ENCODE data around the gene CELA3A.
"Not testable (repeated sequence)": the region's sequence is repeated elsewhere in the genome, so short reads cannot be mapped to it uniquely, and the experiment has no call there.

CELA3A gene

DNA sequence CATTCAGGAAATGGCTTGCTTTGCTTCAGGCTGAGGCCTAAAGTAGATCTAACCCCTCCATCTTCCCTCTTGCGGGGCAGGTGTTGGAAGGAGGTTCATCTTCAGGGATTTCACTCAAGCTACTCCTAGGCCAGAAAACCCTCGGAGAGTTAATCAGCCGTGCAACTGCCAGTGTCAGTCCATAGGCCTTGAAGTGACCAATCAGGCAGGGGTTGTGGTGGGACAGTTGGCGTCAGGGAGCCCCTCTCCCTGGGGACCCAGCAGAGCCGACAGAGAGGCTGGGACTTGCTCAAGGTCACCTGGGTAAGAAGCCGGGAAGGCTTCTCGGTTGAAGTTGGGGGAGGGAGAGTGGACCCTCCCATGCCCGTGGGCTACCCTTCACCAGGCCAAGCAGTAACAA, 27.5 kb upstream of the CELA3A start:
- POLR2A ChIA-PET: not testable (repeated sequence)

DNA sequence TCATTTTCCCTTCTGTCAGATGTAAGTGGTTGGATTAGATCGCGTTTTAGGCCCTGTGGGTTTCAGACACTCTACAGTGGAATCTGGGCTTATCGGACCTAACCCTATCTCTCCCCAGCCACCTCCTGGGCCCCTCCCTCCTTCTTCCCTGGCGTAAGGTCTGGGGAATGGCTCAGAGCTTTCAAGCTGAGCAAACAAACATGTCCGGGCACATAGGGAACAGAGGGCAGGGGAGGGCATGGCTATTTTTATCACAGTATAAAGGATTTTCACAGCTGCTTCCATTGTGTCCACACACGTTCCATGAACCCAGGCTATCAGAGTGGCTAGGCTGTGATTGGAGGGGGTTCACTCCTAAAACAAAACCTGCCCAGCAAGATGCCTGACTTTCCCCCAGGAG, 26.8 kb upstream of the CELA3A start:
- DNase-seq (ENCODE audit: extremely low spot score); POLR2A ChIA-PET; CTCF ChIA-PET: not testable (repeated sequence)

More for the DNA sequence above, 27.5 kb upstream of the CELA3A start:
- CTCF ChIA-PET; DNase-seq (ENCODE audit: extremely low spot score): not testable (repeated sequence)

DNA sequence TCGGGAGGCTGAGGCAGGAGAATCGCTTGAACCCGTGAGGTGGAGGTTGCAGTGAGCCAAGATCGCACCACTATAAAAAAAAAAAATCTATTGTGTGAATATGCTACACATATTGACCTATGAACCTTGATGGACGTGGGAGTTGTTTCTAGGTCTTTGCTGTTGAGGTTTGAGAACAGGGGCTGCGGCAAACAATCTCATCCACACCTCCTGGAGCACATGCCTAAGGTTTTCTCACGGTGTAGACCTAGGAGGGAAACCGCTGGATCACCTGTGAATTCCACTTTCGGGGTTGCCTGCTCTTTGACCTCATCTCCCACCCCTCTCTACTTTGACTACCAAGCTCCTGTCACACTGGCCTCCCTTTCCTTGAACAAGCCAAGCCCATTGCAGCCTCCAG, 26.2 kb upstream of the CELA3A start:
- CTCF ChIA-PET; POLR2A ChIA-PET; DNase-seq (ENCODE audit: extremely low spot score): not testable (repeated sequence)

DNA sequence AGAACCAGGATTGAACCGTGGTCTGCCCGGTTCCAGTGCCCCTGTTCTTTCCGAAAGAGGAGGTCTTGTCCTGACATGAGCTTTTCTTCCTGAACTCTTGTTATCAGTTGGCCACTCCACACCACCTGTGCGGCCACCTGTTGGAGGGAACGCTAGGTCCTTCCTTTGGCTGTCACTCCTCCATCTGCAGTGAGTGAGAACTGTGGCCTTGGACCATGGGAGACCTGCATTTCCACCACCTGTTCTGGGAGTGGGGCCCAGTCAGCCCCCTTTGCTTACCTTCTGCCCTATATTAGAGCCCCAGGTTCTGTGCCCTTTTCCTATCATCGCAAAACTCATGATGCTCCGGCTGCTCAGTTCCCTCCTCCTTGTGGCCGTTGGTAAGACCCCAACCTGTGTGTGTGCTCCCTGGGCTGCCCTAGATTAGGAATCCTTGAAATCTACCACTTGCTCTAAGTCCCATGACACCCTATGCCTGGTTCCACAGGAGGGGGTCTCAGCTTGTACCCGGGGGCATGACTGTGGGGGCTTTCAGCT, 24.7 kb upstream of the CELA3A start, which contains the start of gene CELA3B:
CELA3B (plus strand) TSS at position 320 of the 537 bp plus-strand sequence; CDS start at position 338, 18 bp downstream.
- CTCF ChIA-PET; DNase-seq (ENCODE audit: extremely low spot score); POLR2A ChIA-PET: not testable (repeated sequence)

DNA sequence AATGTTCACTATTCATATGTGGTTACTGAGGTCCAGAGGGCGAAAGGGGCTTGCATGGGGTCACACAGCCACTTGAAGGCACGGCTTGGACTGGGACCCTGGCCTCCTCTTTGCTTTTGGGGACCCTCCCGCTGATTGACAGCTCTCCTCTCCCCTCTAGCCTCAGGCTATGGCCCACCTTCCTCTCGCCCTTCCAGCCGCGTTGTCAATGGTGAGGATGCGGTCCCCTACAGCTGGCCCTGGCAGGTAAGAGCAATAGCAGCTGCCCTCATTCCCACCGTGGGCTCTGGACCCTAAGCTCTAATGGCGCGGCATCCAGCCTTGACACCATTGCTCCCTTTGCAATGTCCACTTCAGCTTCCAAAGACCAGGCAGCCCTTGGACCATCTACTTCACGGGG, 23.2 kb upstream of the CELA3A start:
- CTCF ChIA-PET; DNase-seq (ENCODE audit: extremely low spot score); POLR2A ChIA-PET: not testable (repeated sequence)

DNA sequence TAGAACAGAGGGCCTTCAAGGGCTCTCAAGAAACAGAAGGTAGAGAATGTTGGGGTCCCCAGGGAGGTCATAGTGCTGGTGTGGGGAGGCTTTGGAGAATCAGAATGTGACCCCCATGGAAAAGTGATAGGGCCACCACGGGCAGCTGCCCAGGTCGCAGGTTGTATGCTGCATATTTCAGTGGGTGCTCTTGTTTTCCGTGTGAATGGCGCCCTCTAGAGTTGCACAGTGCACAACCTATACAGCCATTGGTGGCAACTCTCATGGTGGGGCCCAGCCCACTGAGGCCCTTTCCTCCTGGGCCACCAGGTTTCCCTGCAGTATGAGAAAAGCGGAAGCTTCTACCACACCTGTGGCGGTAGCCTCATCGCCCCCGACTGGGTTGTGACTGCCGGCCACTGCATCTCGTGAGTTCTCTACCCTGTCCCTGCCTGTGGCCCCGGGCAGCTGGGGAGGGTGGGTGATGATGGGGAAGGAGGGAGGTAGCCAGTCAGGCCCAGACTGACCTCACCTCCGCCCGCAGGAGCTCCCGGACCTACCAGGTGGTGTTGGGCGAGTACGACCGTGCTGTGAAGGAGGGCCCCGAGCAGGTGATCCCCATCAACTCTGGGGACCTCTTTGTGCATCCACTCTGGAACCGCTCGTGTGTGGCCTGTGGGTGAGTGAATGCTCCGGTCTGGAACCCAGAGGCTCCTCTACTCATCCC, 20.8 kb upstream of the CELA3A start:
- DNase-seq (ENCODE audit: extremely low spot score); CTCF ChIA-PET; POLR2A ChIA-PET: not testable (repeated sequence)

DNA sequence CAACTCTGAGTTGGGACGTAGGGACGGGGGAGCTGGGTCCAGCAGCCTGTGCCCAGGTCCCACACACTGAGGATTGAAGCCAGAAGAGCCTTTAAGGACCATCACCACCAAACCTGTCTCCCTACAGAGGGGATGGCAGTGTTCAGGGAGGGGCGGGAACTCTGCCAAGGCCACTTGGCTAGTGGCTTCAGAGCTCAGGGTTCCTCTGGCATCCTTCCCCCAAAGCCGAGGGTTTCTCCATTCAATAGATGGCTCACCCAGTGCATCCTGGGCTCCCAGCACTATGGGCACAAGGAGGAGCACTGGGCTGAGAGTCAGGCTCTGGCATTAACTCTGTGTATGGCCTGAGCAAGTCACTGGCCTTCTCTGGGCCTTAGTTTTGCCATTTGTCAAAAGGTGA, 20.2 kb upstream of the CELA3A start:
- DNase-seq (ENCODE audit: extremely low spot score); CTCF ChIA-PET; POLR2A ChIA-PET: not testable (repeated sequence)

DNA sequence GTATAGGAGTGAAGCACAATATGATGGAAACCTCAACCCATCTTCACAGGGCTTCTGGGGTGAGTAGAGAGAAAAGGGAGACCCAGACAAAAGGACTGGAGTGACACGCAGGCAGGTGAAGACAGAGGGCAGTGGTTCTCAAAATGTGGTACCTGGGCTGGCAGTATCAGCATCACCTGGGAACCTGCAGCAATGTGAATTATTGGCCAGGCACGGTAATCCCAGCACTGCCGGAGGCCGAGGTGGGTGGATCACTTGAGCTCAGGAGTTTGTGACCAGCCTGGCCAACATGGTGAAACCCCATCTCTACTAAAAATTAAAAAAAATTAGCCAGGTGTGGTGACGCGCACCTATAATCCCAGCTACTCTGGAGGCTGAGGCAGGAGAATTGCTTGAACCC, 19.3 kb upstream of the CELA3A start:
- POLR2A ChIA-PET; CTCF ChIA-PET; DNase-seq (ENCODE audit: extremely low spot score): not testable (repeated sequence)

DNA sequence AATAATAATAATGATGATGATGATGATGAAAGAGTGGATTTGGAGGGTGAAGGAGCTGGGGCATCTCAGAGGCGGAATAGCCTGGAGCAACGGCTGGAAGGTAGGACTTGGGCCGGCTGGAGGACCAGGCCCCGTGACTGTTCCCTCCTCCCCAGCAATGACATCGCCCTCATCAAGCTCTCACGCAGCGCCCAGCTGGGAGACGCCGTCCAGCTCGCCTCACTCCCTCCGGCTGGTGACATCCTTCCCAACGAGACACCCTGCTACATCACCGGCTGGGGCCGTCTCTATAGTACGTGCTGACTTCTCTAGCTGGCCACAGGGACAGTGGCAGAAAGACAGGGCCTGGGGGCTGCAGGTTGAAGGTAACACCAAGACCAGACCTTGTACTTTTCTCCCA, 17.9 kb upstream of the CELA3A start:
- POLR2A ChIA-PET; CTCF ChIA-PET; DNase-seq (ENCODE audit: extremely low spot score): not testable (repeated sequence)

DNA sequence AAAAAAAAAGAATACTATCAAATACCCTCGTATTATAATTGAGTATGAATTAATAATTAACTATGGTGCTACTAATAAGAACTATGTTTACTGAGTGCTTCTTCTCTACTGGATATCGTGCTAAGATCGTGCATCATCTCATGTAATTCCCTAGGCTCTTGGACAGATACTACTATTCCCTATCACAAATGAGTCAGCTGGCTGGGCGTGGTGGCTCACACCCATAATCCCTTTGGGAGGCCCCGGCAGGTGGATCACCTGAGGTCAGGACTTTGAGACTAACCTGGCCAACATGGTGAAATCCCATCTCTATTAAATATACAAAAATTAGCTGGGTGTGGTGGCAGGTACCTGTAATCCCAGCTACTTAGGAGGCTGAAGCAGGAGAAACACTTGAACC, 15.6 kb upstream of the CELA3A start:
- POLR2A ChIA-PET; DNase-seq (ENCODE audit: extremely low spot score); CTCF ChIA-PET: not testable (repeated sequence)

DNA sequence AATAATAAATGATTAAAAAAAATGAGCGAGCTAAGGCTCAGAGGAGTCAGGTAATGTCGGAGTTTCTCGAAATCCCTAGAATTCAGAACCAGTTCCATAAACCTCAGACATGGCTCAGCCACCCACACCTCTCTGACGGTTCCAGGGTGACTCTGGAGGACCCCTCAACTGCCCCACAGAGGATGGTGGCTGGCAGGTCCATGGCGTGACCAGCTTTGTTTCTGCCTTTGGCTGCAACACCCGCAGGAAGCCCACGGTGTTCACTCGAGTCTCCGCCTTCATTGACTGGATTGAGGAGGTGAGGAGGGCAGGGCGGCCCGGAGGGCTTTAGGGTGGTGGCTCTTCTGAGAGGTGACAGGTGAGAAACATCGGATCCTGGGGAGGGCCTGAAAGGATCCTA, 15.1 kb upstream of the CELA3A start:
- CTCF ChIA-PET; DNase-seq (ENCODE audit: extremely low spot score); POLR2A ChIA-PET: not testable (repeated sequence)

DNA sequence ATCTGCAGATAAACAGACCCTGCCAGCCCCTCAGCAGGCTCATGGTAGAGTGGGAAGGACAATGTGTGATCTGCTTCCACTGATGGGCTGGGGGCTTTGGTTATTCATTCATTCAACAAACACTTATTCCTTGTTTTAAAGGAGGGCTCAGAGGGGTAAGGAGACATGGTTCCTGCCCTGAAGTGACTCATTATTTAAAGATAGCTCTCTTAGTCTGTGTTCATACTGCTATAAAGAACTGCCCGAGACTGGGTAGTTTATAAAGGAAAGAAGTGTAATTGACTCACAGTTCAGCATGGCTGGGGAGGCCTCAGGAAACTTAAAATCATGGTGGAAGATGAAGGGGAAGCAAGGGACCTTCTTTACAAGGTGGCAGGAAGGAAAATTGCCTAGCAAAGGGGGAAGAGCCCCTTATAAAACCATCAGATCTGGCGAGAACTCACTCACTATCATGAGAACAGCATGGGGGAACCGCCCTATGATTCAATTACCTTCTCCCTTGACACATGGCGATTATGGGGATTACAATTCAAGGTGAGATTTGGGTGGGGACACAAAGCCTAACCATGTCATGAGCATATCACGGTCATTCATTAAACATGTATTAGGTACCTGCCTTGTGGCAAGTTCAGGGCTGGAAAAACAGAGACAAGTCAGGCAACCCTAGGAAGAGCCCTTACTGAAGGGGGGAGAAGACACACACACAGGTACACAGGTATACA, 11.6 kb upstream of the CELA3A start:
- POLR2A ChIA-PET; DNase-seq (ENCODE audit: extremely low spot score); CTCF ChIA-PET: not testable (repeated sequence)

DNA sequence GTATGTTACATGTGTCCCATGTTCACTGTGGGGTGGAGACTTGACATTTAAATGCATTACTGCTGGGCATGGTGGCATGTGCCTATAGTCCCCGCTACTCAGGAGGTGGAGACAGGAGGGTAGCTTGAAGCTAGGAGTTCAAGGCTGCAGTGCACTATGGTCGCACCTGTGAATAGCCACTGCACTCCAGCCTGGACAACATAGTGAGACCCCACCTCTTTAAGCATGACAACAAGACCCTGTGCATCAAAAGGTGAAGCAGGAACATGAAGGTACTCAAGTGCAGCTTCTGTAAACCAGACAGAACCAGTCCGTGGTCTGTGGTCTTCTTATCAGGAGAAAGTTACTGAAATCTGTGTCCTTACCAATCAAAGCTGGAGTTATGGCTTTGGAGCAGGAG, 9.3 kb upstream of the CELA3A start:
- POLR2A ChIA-PET: interaction anchor here (0.6 kb wide), 1 partner anchor 14 kb away, joined by 3 read pairs; no protein-coding TSS in a partner anchor
- DNase-seq (ENCODE audit: extremely low spot score); CTCF ChIA-PET: not testable (repeated sequence)

DNA sequence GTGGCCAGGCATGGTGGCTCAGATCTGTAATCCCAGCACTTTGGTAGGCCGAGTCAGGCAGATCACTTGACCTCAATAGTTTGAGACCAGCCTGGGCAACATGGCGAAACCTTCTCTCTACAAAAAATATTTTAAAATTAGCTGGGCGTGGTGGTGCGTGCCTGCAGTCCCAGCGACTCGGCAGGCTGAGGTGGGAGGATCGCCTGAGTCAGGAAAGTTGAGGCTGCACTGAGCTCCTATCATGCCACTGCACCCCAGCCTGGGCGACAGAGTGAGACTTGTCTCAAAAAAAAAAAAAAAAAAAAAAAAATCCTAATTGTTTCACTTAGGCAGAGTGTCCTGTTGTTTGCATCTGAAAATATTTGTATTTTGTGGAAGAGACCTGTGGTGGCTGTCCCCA, 6.7 kb upstream of the CELA3A start:
- POLR2A ChIA-PET; DNase-seq (ENCODE audit: extremely low spot score); CTCF ChIA-PET: not testable (repeated sequence)

DNA sequence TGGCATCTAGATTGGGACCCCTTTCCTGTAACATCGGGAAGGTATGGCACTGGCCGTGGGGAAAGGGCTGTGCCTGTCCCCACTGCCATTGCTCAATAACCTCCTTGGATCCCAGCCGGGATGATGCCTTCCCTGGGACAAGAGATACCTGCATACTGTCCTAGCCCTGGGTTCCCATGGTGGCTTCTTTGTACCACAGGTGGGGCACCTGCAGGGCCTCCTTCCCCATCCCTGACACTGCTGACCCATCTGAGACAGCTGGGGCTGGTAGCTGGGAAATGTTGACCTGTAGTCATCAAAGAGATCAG, 4.8 kb upstream of the CELA3A start:
- DNase-seq (ENCODE audit: extremely low spot score); POLR2A ChIA-PET; CTCF ChIA-PET: not testable (repeated sequence)

DNA sequence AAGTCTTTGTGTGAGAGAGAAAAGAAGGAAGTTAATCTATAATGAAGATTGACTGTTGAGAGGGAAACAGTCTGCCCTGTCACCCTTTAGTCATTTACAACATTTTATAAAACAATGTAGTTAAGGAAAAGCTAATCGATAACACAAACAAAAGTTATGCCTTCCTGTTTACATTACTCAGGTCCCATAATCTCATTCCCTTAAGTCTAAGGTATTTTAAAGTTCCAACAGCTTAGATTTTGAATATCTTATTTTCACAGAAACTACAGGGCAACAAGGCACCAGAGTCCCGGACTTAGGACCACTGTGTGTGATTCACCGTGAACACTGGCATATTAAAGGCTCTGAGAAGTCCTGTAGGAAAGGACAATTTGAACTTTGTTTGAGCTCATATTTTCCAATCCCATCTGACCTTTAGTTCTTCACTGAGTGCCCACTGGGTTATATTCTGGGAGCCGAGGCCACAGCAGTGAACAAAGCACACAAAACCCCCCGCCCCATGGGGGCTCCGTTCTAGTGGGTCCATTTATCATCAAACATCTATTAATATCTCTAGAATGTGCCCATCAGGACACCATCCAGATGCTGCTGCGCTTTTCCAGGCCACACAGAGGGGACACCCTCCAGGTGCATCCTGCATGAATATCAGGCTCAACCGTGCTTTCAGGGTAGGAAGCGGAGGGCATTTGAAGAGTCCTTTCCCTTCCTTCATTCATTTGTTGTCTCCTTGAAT, 3.4 kb upstream of the CELA3A start:
- POLR2A ChIA-PET; DNase-seq (ENCODE audit: extremely low spot score): not testable (repeated sequence)
- CTCF ChIA-PET: interaction anchor here (0.6 kb wide), 1 partner anchor 108 kb away, joined by 6 read pairs; no protein-coding TSS in a partner anchor

DNA sequence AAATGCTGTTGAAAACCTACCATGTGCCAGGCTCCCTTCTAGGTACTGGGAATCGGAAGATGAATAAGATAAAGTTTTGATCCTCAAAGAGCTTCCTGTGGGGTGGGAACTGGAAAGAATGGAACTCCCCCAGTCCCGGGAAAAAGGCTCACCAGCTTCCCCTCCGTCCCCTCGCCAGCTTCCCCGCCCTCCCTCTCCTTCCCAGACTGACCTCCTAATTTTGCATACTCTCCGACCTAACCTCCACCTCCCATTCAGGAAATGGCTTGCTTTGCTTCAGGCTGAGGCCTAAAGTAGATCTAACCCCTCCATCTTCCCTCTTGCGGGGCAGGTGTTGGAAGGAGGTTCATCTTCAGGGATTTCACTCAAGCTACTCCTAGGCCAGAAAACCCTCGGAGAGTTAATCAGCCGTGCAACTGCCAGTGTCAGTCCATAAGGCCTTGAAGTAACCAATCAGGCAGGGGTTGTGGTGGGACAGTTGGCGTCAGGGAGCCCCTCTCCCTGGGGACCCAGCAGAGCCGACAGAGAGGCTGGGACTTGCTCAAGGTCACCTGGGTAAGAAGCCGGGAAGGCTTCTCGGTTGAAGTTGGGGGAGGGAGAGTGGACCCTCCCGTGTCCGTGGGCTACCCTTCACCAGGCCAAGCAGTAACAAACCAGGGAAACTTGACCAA, 2.7 kb upstream of the CELA3A start:
- CTCF ChIA-PET; DNase-seq (ENCODE audit: extremely low spot score); POLR2A ChIA-PET: not testable (repeated sequence)

DNA sequence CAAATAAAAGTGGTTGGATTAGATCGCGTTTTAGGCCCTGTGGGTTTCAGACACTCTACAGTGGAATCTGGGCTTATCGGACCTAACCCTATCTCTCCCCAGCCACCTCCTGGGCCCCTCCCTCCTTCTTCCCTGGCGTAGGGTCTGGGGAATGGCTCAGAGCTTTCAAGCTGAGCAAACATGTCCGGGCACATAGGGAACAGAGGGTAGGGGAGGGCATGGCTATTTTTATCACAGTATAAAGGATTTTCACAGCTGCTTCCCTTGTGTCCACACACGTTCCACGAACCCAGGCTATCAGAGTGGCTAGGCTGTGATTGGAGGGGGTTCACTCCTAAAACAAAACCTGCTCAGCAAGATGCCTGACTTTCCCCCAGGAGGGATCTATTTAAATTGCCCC, 1.8 kb upstream of the CELA3A start:
- CTCF ChIA-PET; DNase-seq (ENCODE audit: extremely low spot score): not testable (repeated sequence)

DNA sequence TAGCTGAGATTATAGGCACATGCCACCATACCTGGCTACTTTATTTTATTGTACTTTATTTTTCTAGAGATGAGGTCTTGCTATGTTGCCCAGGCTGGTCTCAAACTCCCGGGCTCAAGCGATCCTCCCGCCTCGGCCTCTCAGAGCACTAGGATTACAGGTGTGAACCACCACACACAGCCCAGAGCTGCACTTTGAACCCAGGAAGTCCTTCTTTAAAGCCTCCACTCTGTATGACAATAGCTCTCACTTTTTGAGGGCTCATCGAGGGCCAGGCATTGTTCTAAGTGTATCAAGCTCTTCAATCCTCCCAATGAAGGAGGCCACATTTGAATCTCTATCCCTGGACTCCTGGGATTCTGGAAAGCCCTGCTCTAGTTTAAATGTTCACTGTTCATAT, 1.0 kb downstream of the CELA3A start:
- POLR2A ChIA-PET; CTCF ChIA-PET; DNase-seq (ENCODE audit: extremely low spot score): not testable (repeated sequence)

More for the DNA sequence above, 1.8 kb upstream of the CELA3A start:
- POLR2A ChIA-PET: not testable (repeated sequence)
